ENCODE data around the gene IKBKG. TPM values are rescaled to one million over a fixed set of nuclear protein-coding genes. Genes with fewer than 3 reads are reported as not detected.
"Not testable (repeated sequence)": the region's sequence is repeated elsewhere in the genome, so short reads cannot be mapped to it uniquely, and the experiment has no call there.

IKBKG gene
- total RNA-seq, 1 experiment from 2014 or later, result 29.3 TPM

DNA sequence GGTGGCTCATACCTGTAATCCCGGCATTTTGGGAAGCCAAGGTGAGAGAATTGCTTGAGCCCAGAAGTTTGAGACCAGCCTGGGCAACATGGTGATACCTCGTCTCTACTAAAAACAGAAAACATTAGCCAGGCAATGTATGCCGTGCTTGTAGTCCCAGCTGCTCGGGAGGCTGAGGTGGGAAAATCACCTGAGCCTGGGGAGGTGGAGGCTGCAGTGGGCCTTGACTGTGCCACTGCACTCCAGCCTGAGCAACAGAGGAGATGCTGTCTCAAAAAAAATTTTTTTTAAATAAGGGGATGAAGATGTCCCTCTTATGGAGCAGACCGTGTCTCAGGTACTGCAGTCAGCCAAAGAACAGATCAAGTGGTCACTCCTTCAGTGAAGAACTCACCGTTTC is 58.1 kb downstream of the IKBKG start:
- BruUV-seq (replicated peaks), result no TSS peak
- no peak for DNase-seq
- CTCF ChIA-PET, result no interaction called here
- TF ChIP-seq, protein P1, sequence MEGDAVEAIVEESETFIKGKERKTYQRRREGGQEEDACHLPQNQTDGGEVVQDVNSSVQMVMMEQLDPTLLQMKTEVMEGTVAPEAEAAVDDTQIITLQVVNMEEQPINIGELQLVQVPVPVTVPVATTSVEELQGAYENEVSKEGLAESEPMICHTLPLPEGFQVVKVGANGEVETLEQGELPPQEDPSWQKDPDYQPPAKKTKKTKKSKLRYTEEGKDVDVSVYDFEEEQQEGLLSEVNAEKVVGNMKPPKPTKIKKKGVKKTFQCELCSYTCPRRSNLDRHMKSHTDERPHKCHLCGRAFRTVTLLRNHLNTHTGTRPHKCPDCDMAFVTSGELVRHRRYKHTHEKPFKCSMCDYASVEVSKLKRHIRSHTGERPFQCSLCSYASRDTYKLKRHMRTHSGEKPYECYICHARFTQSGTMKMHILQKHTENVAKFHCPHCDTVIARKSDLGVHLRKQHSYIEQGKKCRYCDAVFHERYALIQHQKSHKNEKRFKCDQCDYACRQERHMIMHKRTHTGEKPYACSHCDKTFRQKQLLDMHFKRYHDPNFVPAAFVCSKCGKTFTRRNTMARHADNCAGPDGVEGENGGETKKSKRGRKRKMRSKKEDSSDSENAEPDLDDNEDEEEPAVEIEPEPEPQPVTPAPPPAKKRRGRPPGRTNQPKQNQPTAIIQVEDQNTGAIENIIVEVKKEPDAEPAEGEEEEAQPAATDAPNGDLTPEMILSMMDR (IDR thresholded peaks at IDR 0.05; ENCODE audit: insufficient read depth in 1 of 2, low read depth in 1 of 2, low read length in 1 of 2, severe bottlenecking in 1 of 2, unreplicated experiment in 1 of 2), result no peak
- H3K9me3 Mint-ChIP-seq (ENCODE audit: unreplicated experiment), result no peaks in the 10 kb centered on the region
- no peak overlapping the region for H3K4me3 Mint-ChIP-seq (ENCODE audit: unreplicated experiment)
- H3K27ac Mint-ChIP-seq (ENCODE audit: unreplicated experiment), result no peak overlapping the region
- POLR2A ChIA-PET, result no interaction called here
- Histone ChIP-seq H3K9me3 (no peaks in the 10 kb centered on the region), H3K27me3 (replicated peaks; ENCODE audit: control insufficient read depth, insufficient read depth, low read length) (no peaks in the 10 kb centered on the region), H3K4me3 (ENCODE audit: low read depth, low read length) (no peak overlapping the region), H3K36me3 (ENCODE audit: control insufficient read depth, insufficient read depth, low read length) (no peaks in the 10 kb centered on the region), H3K4me1 (no peaks in the 10 kb centered on the region)
- H3K36me3 Mint-ChIP-seq (ENCODE audit: insufficient read depth, unreplicated experiment), result no peaks in the 10 kb centered on the region
- peaks cover 7% of the 10 kb centered on the region for H3K27me3 Mint-ChIP-seq (ENCODE audit: insufficient read depth, unreplicated experiment)
- intact Hi-C loops (cut with micrococcal nuclease; ENCODE audit: unreplicated experiment), result no loop called here
- no peaks in the 10 kb centered on the region for H3K4me1 Mint-ChIP-seq (ENCODE audit: low read depth, unreplicated experiment)

DNA sequence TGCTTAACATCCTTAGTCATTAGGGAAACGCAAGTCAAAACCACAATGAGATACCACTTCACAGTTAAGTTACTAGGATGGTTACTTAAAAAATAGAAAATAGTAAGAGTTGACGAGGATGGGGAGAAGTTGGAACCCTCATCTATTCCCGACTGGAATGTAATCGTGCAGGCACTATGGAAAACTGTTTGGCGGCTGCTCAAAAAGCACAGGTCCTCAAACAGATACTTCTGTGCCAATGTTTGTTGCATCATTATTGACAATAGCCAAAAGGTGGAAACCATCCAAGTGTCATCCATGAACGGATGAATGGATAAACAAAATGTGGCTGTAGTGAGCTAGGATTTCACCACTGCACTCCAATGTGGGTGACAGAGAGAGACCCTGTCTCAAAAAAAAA is 60.0 kb downstream of the IKBKG start:
- H3K4me1 ChIP-seq, result no peaks in the 10 kb centered on the region
- H3K36me3 ChIP-seq (ENCODE audit: control insufficient read depth, insufficient read depth, low read length), result no peaks in the 10 kb centered on the region
- H3K9me3 ChIP-seq, result no peaks in the 10 kb centered on the region
- CTCF ChIA-PET, result no interaction called here
- no peak overlapping the region for H3K27ac Mint-ChIP-seq (ENCODE audit: unreplicated experiment)
- peaks cover 7% of the 10 kb centered on the region for H3K27me3 Mint-ChIP-seq (ENCODE audit: insufficient read depth, unreplicated experiment)
- intact Hi-C loops (cut with micrococcal nuclease; ENCODE audit: unreplicated experiment), result no loop called here
- no peak overlapping the region for H3K4me3 ChIP-seq (ENCODE audit: low read depth, low read length)
- TF ChIP-seq, protein P1 (IDR thresholded peaks at IDR 0.05; ENCODE audit: insufficient read depth in 1 of 2, low read depth in 1 of 2, low read length in 1 of 2, severe bottlenecking in 1 of 2, unreplicated experiment in 1 of 2), result no peak
- BruUV-seq (replicated peaks), result no TSS peak
- no peak for DNase-seq
- H3K9me3 Mint-ChIP-seq (ENCODE audit: unreplicated experiment), result no peaks in the 10 kb centered on the region
- no peak overlapping the region for H3K4me3 Mint-ChIP-seq (ENCODE audit: unreplicated experiment)
- POLR2A ChIA-PET, result no interaction called here
- no peaks in the 10 kb centered on the region for H3K36me3 Mint-ChIP-seq (ENCODE audit: insufficient read depth, unreplicated experiment)
- H3K4me1 Mint-ChIP-seq (ENCODE audit: low read depth, unreplicated experiment), result no peaks in the 10 kb centered on the region
- H3K27me3 ChIP-seq (replicated peaks; ENCODE audit: control insufficient read depth, insufficient read depth, low read length), result no peaks in the 10 kb centered on the region

DNA sequence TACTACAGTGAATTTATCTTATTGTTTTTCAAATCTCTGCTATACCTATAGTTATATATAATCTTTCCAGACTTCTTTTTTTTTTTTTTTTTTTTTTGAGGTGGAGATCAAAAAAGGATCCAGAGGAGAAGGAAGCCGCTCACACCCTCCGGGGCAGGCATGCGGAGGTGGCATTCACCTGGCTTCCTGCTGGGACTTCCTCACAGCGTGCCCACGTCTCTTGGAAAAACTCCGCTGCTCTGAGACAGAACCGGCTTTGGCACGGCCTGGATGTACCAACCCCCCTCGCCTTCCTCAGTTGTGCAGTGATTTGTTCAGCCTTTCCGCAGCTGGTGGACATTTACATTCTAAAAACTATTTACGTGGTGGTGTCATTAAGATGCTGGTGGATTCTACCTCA is 60.6 kb downstream of the IKBKG start:
- H3K4me3 ChIP-seq (ENCODE audit: low read depth, low read length); POLR2A ChIA-PET; H3K27ac Mint-ChIP-seq (ENCODE audit: unreplicated experiment); CTCF ChIA-PET; H3K36me3 Mint-ChIP-seq (ENCODE audit: insufficient read depth, unreplicated experiment); BruUV-seq (replicated peaks); H3K36me3 ChIP-seq (ENCODE audit: control insufficient read depth, insufficient read depth, low read length); H3K27me3 ChIP-seq (replicated peaks; ENCODE audit: control insufficient read depth, insufficient read depth, low read length); DNase-seq; H3K4me1 ChIP-seq; H3K4me1 Mint-ChIP-seq (ENCODE audit: low read depth, unreplicated experiment); H3K9me3 Mint-ChIP-seq (ENCODE audit: unreplicated experiment); H3K9me3 ChIP-seq; H3K4me3 Mint-ChIP-seq (ENCODE audit: unreplicated experiment); intact Hi-C loops (cut with micrococcal nuclease; ENCODE audit: unreplicated experiment); H3K27me3 Mint-ChIP-seq (ENCODE audit: insufficient read depth, unreplicated experiment): not testable (repeated sequence)

DNA sequence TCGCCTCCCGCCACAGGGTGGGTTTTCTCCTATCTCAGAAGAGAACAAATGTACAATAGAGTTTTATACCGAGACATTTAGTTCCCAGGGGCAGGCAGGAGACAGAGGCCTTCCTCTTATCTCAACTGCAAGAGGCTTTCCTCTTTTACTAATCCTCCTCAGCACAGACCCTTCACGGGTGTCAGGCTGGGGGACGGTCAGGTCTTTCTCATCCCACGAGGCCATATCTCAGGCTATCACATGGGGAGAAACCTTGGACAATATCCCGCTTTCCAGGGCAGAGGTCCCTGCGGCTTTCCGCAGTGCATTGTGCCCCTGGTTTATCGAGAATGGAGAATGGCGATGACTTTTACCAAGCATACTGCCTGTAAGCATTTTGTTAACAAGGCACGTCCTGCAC is 61.4 kb downstream of the IKBKG start:
- H3K27ac Mint-ChIP-seq (ENCODE audit: unreplicated experiment); H3K9me3 ChIP-seq; H3K4me1 ChIP-seq; H3K36me3 Mint-ChIP-seq (ENCODE audit: insufficient read depth, unreplicated experiment); H3K4me1 Mint-ChIP-seq (ENCODE audit: low read depth, unreplicated experiment); intact Hi-C loops (cut with micrococcal nuclease; ENCODE audit: unreplicated experiment); POLR2A ChIA-PET; H3K27me3 Mint-ChIP-seq (ENCODE audit: insufficient read depth, unreplicated experiment); H3K4me3 ChIP-seq (ENCODE audit: low read depth, low read length); H3K4me3 Mint-ChIP-seq (ENCODE audit: unreplicated experiment); DNase-seq; BruUV-seq (replicated peaks); H3K36me3 ChIP-seq (ENCODE audit: control insufficient read depth, insufficient read depth, low read length); CTCF ChIA-PET; H3K9me3 Mint-ChIP-seq (ENCODE audit: unreplicated experiment); H3K27me3 ChIP-seq (replicated peaks; ENCODE audit: control insufficient read depth, insufficient read depth, low read length): not testable (repeated sequence)

DNA sequence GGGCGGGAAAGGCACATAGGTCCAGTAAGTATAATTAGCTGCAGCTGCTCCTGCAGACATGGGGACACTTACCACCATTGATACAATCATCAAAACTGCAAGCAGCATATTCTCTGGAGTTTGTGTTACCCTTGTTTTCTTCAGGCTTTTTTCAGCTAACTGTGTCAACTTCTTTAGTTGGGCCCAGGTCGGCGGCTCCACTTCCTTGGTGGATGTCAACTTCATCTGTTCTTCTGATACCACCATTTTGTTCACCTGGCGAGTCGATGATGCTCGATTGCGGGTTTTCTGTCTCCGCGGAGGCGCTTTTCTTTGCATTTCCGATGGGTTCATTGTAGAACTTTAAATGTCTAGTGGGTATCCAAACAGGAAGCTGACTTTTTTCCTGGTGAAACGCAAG is 63.7 kb downstream of the IKBKG start:
- H3K36me3 Mint-ChIP-seq (ENCODE audit: insufficient read depth, unreplicated experiment); H3K4me3 ChIP-seq (ENCODE audit: low read depth, low read length); H3K27me3 Mint-ChIP-seq (ENCODE audit: insufficient read depth, unreplicated experiment); CTCF ChIA-PET; H3K36me3 ChIP-seq (ENCODE audit: control insufficient read depth, insufficient read depth, low read length); H3K4me1 Mint-ChIP-seq (ENCODE audit: low read depth, unreplicated experiment); DNase-seq; H3K4me3 Mint-ChIP-seq (ENCODE audit: unreplicated experiment); H3K27me3 ChIP-seq (replicated peaks; ENCODE audit: control insufficient read depth, insufficient read depth, low read length); H3K27ac Mint-ChIP-seq (ENCODE audit: unreplicated experiment); H3K9me3 ChIP-seq; BruUV-seq (replicated peaks); H3K4me1 ChIP-seq; H3K9me3 Mint-ChIP-seq (ENCODE audit: unreplicated experiment); POLR2A ChIA-PET; intact Hi-C loops (cut with micrococcal nuclease; ENCODE audit: unreplicated experiment): not testable (repeated sequence)

DNA sequence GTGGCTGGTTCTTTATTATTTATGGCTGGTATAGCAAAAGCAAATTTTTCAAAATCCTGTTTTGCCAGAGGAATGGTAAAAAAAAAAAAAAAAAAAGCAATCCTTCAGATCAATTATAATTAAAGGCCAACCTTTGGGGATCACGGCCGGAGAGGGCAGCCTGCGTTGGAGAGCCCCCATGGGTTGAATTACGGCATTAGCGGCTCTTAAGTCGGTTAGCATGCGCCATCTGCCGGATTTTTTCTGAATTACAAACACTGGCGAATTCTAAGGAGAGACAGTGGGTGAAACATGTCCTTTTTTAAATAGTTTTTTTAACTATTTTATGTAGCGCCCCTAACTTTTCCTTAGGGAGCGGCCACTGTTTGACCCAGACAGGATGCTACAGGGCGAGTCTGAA is 66.2 kb downstream of the IKBKG start:
- H3K27ac Mint-ChIP-seq (ENCODE audit: unreplicated experiment); POLR2A ChIA-PET; H3K9me3 Mint-ChIP-seq (ENCODE audit: unreplicated experiment); H3K36me3 ChIP-seq (ENCODE audit: control insufficient read depth, insufficient read depth, low read length); H3K27me3 Mint-ChIP-seq (ENCODE audit: insufficient read depth, unreplicated experiment); DNase-seq; BruUV-seq (replicated peaks); H3K4me1 ChIP-seq; CTCF ChIA-PET; H3K4me1 Mint-ChIP-seq (ENCODE audit: low read depth, unreplicated experiment); intact Hi-C loops (cut with micrococcal nuclease; ENCODE audit: unreplicated experiment); H3K27me3 ChIP-seq (replicated peaks; ENCODE audit: control insufficient read depth, insufficient read depth, low read length); H3K36me3 Mint-ChIP-seq (ENCODE audit: insufficient read depth, unreplicated experiment); H3K9me3 ChIP-seq; H3K4me3 Mint-ChIP-seq (ENCODE audit: unreplicated experiment); H3K4me3 ChIP-seq (ENCODE audit: low read depth, low read length): not testable (repeated sequence)

All from Caco-2 (cell line).